Dedifferentiated amniotic fluid mesenchymal stem cell (primary cell): ENCODE results near the gene PRPF38A.
A peak's percentile ranks its signal among the peaks of the same experiment; 100 is the strongest.
"Not testable (repeated sequence)": the region's sequence is repeated elsewhere in the genome, so short reads cannot be mapped to it uniquely, and the experiment has no call there.

ENCODE experiments used
- DNase-seq: peaks from one replicate; pipeline ENCODE4 v3.0.0-alpha.2; 2016; ENCODE audit errors: extremely low spot score

PRPF38A gene

DNA sequence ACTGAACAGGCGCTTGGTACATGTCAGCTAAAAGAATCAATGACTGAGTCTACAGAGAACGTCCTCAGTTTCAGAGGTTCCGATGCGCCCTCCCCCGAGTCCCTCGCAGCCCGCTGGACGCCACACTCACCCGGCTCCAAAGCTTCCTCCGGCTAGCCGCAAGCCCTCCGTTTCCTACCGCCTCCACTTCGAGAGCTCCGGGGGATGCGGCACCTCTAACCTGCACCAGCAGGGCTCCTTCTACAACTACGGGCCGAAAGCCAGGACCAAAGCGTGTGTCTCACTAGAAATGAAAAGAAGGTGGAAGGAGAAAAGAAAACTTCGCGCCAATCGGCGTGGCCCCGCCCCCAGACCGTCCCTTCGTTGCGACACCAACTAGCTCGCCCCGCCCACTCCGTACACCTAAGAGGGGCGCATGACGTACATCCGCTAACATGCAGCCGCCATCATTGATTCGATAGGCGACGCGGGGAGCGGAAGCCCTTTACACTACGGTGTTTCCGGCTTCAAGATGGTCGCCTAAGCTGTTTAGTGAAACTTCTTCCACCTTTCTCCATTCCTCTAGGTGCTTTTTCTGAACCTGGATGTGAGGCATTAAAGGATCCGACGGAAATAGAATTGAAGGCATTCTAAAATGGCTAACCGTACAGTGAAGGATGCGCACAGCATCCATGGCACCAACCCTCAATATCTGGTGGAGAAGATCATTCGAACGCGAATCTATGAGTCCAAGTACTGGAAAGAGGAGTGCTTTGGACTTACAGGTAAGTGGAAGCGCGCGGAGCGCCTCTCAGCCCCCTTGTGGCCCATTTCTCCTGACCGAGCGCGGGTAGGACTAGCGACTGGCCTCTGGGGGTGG is at the start of gene PRPF38A, which contains the start of gene ORC1:
Gene PRPF38A (plus strand): TSS at position 487 of the 859 bp plus-strand sequence. CDS start 148 bp downstream, at position 635.
Gene ORC1 (minus strand): TSS at position 308 of the 859 bp plus-strand sequence. CDS start 2,200 bp downstream, outside the sequence.
- peak; percentile 97 for DNase-seq

DNA sequence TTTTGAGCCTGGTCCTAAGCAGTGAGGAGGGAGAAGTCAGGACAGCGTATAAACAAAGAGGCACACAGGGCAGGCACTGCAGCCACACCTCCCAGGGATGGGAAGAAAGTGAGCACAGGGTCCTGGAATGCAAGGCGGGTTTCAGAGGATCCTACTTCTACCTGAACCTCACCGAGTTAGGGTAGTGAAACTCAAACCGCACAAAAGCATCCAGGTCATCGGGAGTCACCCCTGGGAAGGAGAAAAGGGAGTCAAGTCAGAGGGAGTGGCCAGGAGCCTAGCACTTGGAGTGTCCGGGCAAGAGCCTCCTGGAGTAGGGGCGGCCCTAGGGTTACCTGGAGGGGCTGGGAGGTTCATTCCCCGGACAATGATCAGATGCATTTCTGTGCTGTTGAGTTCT is 49.0 kb upstream of the PRPF38A start:
- DNase-seq, result no peak

- DNase-seq, result no peak
Measured at GRCh38 chr1:52355847-52356505, 48.4 kb upstream of the PRPF38A start.

GRCh38 chr1:52356818-52357355 is 47.5 kb upstream of the PRPF38A start:
- DNase-seq, result no peak

GRCh38 chr1:52357397-52357796 is 47.0 kb upstream of the PRPF38A start:
- DNase-seq, result no peak

- DNase-seq, result no peak
Measured at GRCh38 chr1:52358851-52359497, 45.4 kb upstream of the PRPF38A start.

- DNase-seq, result no peak
Measured at GRCh38 chr1:52359676-52360594, 44.5 kb upstream of the PRPF38A start.

- DNase-seq, result no peak
Measured at GRCh38 chr1:52360595-52360968, 43.8 kb upstream of the PRPF38A start.

- no peak for DNase-seq
Measured at GRCh38 chr1:52364235-52364839, 40.1 kb upstream of the PRPF38A start.

DNA sequence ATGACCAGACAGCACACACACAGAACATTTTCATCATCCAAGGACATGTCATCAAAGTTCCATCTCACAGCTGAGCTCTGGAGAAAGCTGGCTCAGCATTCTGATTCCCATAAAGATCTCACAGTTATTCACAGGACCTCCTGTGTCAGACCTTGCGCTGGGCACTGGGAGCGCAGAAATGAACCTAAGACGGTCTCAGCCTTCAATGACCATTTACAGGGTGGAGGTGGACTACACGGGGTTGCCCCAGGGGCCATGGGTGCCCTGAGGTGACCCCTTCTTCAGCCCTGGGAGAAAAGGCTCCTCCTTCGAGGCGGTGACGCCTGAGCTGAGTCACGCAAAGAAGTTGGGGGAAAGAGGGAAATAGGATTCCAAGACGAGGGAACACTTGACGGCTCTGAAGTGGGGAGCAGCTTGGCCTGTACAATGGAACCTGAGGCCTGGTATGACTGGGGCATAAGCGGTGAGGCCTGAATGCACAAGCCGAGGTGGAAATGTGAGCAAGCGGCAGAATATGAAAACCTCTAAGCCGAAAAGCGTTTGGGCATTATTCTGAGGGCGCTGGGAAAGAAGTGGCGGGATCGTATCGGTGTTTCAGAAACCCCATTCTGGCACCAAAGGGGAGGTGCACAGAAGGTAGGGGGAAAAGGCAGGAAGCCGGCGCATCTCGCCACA is 39.2 kb upstream of the PRPF38A start:
- DNase-seq, result peak; percentile 61

DNA sequence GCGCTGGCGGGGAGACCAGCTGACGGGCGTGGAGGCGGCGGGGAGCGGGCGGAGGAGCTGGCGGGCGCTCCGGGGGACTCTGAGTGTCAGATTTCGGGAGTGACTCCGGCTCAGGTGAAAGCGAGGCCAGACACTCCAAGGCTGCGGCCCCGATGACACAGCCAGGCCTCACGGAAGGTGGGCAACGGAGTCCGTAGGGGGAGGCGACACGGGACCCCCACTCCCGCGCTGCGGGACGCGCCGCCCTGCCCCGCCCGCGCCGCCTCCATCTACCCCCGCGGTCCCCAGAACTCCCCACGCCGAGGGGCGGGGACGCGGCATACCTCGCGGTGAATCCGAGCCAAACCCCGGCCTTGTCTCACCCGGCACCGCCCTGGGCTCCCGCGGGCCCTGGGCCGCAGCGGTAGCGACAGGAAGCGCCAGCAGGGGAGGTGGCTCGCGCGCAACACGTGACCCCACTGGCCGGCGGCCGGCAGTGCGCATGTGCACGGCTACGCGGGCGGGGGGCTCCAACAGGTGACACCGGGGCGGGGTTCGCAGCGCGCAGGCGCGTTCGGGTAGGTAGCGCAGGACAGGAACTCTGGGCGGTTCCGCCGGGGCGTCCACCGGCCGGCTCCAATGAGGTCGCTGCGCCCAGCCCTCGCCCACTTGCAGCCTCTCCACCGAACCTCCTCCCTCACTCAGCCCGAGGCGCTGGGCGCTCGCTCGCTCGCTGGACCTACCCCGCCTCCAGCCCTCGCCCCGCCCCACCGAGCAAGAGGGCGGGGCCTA is 38.5 kb upstream of the PRPF38A start, which contains the start of gene CC2D1B:
Gene CC2D1B (minus strand): TSS at position 460 of the 771 bp plus-strand sequence. CDS start 1,585 bp downstream, outside the sequence.
- DNase-seq, result peak; percentile 92

- DNase-seq, result no peak
Measured at GRCh38 chr1:52366517-52366827, 37.9 kb upstream of the PRPF38A start.

DNA sequence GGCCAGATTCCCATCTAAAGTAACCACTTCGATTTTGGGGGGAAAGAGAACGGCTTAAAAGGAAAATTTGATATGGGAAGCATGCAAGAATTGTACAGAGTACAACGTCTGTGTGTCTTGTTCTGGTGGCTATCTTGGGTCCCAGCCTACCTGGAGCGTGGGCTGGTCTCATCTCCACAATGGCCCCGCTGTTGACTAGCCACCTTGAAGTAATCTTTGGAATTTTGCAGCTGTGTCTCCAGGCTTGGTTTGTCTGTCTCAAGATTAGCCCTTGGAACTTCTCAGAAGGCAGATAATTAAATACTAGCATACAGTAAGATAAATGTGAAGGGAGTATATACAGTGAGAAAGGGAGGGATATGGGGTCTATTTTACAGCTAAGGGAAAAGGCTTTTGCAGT is 37.1 kb upstream of the PRPF38A start:
- no peak for DNase-seq

DNA sequence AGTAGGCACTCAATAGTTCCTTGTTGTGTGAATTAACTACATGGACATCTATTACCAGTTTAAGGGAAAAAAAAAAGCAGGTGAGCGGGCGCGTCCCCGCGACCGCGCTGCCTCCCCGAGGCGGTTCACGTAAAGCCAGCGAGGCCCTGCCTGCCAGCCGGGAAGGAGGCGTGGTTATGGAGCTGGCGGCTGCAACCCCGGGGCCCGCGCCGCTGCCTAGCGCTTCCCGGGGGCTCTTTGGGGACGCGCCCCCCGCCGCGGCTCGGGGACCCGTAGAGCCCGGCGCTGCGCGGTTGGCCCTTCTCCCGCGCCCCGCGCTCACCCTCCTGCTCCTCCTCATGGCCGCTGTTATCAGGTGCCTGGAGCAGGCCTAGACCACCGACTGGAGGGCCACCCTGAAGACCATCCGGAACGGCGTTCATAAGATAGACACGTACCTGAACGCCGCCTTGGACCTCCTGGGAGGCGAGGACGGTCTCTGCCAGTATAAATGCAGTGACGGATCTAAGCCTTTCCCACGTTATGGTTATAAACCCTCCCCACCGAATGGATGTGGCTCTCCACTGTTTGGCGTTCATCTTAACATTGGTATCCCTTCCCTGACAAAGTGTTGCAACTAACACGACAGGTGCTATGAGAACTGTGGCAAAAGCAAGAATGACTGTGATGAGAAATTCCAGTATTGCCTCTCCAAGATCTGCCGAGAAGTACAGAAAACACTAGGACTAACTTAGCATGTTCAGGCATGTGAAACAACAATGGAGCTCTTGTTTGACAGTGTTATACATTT is 35.8 kb upstream of the PRPF38A start:
- no peak for DNase-seq

DNA sequence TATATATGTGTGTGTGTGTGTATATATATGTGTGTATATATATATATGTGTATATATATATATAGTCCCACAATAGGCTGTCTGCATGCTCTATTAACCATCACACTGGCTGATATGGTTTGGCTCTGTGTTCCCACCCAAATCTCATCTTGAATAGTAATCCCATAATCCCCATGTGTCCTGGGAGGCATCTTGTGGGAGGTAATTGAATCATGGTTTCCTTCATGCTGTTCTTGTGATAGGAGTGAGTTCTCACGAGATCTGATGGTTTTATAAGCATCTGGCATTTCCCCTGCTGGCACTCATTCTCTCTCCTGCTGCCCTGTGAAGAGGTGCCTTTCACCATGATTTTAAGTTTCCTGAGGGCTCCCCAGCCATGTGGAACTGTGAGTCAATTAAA is 34.6 kb upstream of the PRPF38A start:
- not testable (repeated sequence) for DNase-seq

DNA sequence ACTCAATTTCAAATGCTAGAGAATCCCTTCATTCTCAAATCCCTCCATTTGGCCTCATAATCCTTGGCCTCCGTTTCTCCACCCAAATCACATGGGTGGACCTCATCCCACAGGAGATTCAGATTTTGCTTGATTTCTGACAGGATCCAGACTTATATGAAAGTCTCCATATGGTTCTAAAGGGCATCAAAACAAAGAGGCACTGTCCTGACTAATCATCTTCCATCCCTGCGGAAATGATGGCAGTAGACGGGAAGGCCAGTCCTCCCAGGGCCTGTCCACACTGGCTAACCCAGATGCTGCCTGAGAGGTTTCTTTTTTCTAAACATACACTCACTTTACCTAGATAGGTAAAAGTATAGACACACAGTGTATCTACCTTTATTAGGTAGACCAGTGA is 19.0 kb upstream of the PRPF38A start:
- no peak for DNase-seq

DNA sequence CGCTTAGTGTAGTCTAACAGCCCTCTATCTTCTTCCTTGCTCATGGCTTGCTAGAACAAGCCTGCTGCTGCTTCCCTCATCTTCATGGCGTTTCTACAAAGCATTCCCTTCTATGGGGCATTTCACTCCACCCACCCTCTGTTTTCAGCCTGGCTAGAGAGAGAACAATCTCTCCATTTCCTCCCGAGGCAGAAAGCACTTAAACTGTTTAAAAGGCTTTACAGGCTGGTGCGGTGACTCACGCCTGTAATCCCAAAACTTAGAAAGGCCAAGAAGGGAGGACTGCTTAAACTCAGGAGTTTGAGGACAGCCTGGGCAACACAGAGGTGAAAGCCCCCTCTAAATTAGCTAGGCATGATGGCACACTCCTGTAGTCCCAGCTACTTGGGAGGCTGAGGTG is 17.9 kb upstream of the PRPF38A start:
- DNase-seq, result no peak

- DNase-seq, result no peak
Measured at GRCh38 chr1:52393174-52393573, 11.2 kb upstream of the PRPF38A start.

- no peak for DNase-seq
Measured at GRCh38 chr1:52399629-52400028, 4.8 kb upstream of the PRPF38A start.
